Measurements from ENCODE around the gene ZNF280B.

DNA sequence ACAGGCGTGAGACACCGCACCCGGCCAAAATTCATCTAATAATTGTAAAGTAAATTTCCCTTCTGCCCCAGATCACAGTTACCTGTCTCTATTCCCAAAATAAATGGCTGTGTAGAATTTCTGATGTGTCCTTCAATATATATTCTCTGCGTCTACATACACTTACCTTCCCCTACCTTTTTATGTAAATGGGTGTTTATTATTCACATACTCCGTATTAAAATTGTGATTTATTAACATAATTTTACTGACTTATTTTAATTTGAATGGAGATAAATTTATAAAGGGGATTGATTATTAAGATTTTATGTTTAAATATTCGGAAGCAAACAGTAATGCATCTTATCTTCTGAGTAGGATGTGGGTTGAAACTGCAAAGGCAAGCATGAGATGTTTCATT, 28.0 kb upstream of the ZNF280B start:
- TF ChIP-seq, protein P1, sequence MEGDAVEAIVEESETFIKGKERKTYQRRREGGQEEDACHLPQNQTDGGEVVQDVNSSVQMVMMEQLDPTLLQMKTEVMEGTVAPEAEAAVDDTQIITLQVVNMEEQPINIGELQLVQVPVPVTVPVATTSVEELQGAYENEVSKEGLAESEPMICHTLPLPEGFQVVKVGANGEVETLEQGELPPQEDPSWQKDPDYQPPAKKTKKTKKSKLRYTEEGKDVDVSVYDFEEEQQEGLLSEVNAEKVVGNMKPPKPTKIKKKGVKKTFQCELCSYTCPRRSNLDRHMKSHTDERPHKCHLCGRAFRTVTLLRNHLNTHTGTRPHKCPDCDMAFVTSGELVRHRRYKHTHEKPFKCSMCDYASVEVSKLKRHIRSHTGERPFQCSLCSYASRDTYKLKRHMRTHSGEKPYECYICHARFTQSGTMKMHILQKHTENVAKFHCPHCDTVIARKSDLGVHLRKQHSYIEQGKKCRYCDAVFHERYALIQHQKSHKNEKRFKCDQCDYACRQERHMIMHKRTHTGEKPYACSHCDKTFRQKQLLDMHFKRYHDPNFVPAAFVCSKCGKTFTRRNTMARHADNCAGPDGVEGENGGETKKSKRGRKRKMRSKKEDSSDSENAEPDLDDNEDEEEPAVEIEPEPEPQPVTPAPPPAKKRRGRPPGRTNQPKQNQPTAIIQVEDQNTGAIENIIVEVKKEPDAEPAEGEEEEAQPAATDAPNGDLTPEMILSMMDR (conservative IDR thresholded peaks at IDR 0.05; ENCODE audit: low read depth, low read length) = no peak
- TF ChIP-seq EZH2 (IDR thresholded peaks at IDR 0.05; ENCODE audit: borderline replicate concordance, low read depth, low read length, poor library complexity, severe bottlenecking) = no peak

All from A673 (cell line).